Caki2 (cell line): ENCODE measurements around the gene DHX8. TPM values are rescaled to one million over a fixed set of nuclear protein-coding genes. Genes with fewer than 3 reads are reported as not detected.
"Not testable (repeated sequence)": the region's sequence is repeated elsewhere in the genome, so short reads cannot be mapped to it uniquely, and the experiment has no call there.

Source experiments
- DNase-seq: peaks from one replicate; pipeline ENCODE4 v3.0.0-alpha.2; 2015; ENCODE audit warnings: low read depth
- in situ Hi-C: cut with HindIII; loops from 2 replicates; pipeline ENCODE4 v1.10.0; 2016; ENCODE audit warnings: low sequenced_read_pairs, low pct_unique_long_range_greater_than_20kb, mixed read lengths
- total RNA-seq: library from RNA; depleted of rRNA; stranded (reverse); fragments of >200 nt; shearing (Covaris generic); gene quantifications from 2 replicates; pipeline ENCODE4 v1.2.3, GENCODE V29; 2014; ENCODE audit warnings: low replicate concordance; rRNA removed

The DHX8 gene
- total RNA-seq = 27.1 and 29.2 TPM in 2 replicates

- DNase-seq = peak; percentile 99
- in situ Hi-C loops = no loop called here
Observed at GRCh38 chr17:43483674-43484551, at the start of gene DHX8. TSS of gene DHX8 (plus strand) at chr17:43483975. CDS start at chr17:43484038, 63 bp downstream.

GRCh38 chr17:43434902-43435319 lies 48.9 kb upstream of the DHX8 start:
- DNase-seq = peak; percentile 97

GRCh38 chr17:43437756-43438155 lies 46.0 kb upstream of the DHX8 start:
- in situ Hi-C loops = no loop called here

More at GRCh38 chr17:43434902-43435319, 48.9 kb upstream of the DHX8 start:
- in situ Hi-C loops = no loop called here

GRCh38 chr17:43438626-43439025 lies 45.1 kb upstream of the DHX8 start:
- in situ Hi-C loops = no loop called here
- no peak for DNase-seq

More at GRCh38 chr17:43437756-43438155, 46.0 kb upstream of the DHX8 start:
- DNase-seq = no peak

- in situ Hi-C loops = no loop called here
- DNase-seq = no peak
Observed at GRCh38 chr17:43439041-43439440, 44.7 kb upstream of the DHX8 start.

- DNase-seq = peak; percentile 54
- in situ Hi-C loops = no loop called here
Observed at GRCh38 chr17:43442711-43443110, 41.1 kb upstream of the DHX8 start.

- in situ Hi-C loops = no loop called here
- no peak for DNase-seq
Observed at GRCh38 chr17:43443381-43443780, 40.4 kb upstream of the DHX8 start.

- no peak for DNase-seq
- in situ Hi-C loops = no loop called here
Observed at GRCh38 chr17:43444223-43445008, 39.4 kb upstream of the DHX8 start.

GRCh38 chr17:43445009-43445589 lies 38.7 kb upstream of the DHX8 start:
- in situ Hi-C loops = no loop called here
- DNase-seq = no peak

- no peak for DNase-seq
- in situ Hi-C loops = no loop called here
Observed at GRCh38 chr17:43446773-43447172, 37.0 kb upstream of the DHX8 start.

GRCh38 chr17:43448720-43449469 lies 34.9 kb upstream of the DHX8 start:
- in situ Hi-C loops = no loop called here
- DNase-seq = no peak

- in situ Hi-C loops = no loop called here
- DNase-seq = peak; percentile 83
Observed at GRCh38 chr17:43449470-43450248, 34.1 kb upstream of the DHX8 start.

- DNase-seq, in situ Hi-C loops: not testable (repeated sequence)
Observed at GRCh38 chr17:43450791-43451190, 33.0 kb upstream of the DHX8 start.

- in situ Hi-C loops, DNase-seq: not testable (repeated sequence)
Observed at GRCh38 chr17:43451741-43452140, 32.0 kb upstream of the DHX8 start.

GRCh38 chr17:43453331-43453812 lies 30.4 kb upstream of the DHX8 start:
- DNase-seq = no peak
- in situ Hi-C loops = no loop called here

- DNase-seq = no peak
- in situ Hi-C loops = no loop called here
Observed at GRCh38 chr17:43454868-43455267, 28.9 kb upstream of the DHX8 start.

- in situ Hi-C loops = no loop called here
- DNase-seq = no peak
Observed at GRCh38 chr17:43456029-43456428, 27.7 kb upstream of the DHX8 start.
